Panc1 (cell line): Measurements from ENCODE around the gene CNBD2. TPM values are rescaled to one million over a fixed set of nuclear protein-coding genes. Genes with fewer than 3 reads are reported as not detected.

ENCODE experiments used
- ATAC-seq: fragments of 200-7000 bp; cut with Tn5 transposase; 2 replicates; pipeline ENCODE4 v1.9.1; 2020; ENCODE audit warnings: mild to moderate bottlenecking, moderate library complexity
- BruUV-seq: library from RNA; stranded (reverse); fragments of 400-500 nt; replicated peaks from 2 replicates; lab custom pipeline; 2021; lab: Mats Ljungman, UMichigan
- CTCF ChIA-PET: fragments of 300-600 bp; sonication (Branson Sonifier 250); formaldehyde crosslinking; loops from one replicate; lab custom pipeline; 2022; ENCODE audit warnings: antibody characterized with exemption; lab: Charles Lee
- POLR2A ChIA-PET: fragments of 300-600 bp; sonication (Branson Sonifier 250); formaldehyde crosslinking; loops from one replicate; lab custom pipeline; 2022; ENCODE audit warnings: antibody characterized with exemption; lab: Charles Lee
- DNase-seq: peaks from one replicate; pipeline ENCODE4 v3.0.0-alpha.2; 2010; ENCODE audit warnings: low read depth, low spot score
- H3K27ac ChIP-seq: 2 replicates; pipeline ENCODE4 v1.5.1; 2011; ENCODE audit warnings: mild to moderate bottlenecking, low read length, inconsistent platforms
- H3K27me3 ChIP-seq: fragments of 200-500 bp; sonication (Bioruptor generic); 2 replicates; pipeline ENCODE4 v1.6.0; 2014; ENCODE audit warnings: low read length, inconsistent platforms; ENCODE audit not compliant: control insufficient read depth, insufficient read depth
- H3K36me3 ChIP-seq: fragments of 200-500 bp; sonication (Bioruptor generic); 2 replicates; pipeline ENCODE4 v1.5.1; 2014; ENCODE audit warnings: inconsistent platforms, mild to moderate bottlenecking, low read length, moderate library complexity; ENCODE audit not compliant: control insufficient read depth, insufficient read depth
- H3K4me1 ChIP-seq: 2 replicates; pipeline ENCODE4 v1.5.1; 2011; ENCODE audit warnings: inconsistent platforms, mild to moderate bottlenecking, low read length, moderate library complexity; ENCODE audit not compliant: control insufficient read depth, insufficient read depth
- H3K4me3 ChIP-seq, 2 experiments: 2 replicates each; pipeline ENCODE4 v1.5.1; 2011 to 2012; ENCODE audit warnings: low read depth in 2 of 2, low read length in 2 of 2, mild to moderate bottlenecking in 2 of 2, inconsistent platforms in 1 of 2, moderate library complexity in 1 of 2
- H3K9me3 ChIP-seq: fragments of 200-500 bp; sonication (Bioruptor generic); 2 replicates; pipeline ENCODE4 v1.5.1; 2014; ENCODE audit warnings: low read depth, mild to moderate bottlenecking, inconsistent platforms, low read length, moderate library complexity; ENCODE audit not compliant: control insufficient read depth, insufficient read depth
- CTCF ChIP-seq: fragments of 450-650 bp; IDR thresholded peaks from 2 replicates; pipeline ENCODE4 v1.5.1; 2017; ENCODE audit warnings: mild to moderate bottlenecking
- POLR2AphosphoS5 ChIP-seq: IDR thresholded peaks from 2 replicates; pipeline ENCODE4 v1.6.1; 2012; ENCODE audit warnings: mild to moderate bottlenecking, low read depth, low read length, moderate library complexity
- REST ChIP-seq, 2 experiments: IDR thresholded peaks; 2 replicates each; pipeline ENCODE4 v1.6.1; 2011 to 2012; ENCODE audit warnings: low read depth in 2 of 2, control low read depth in 1 of 2, low read length in 1 of 2, mild to moderate bottlenecking in 1 of 2, moderate library complexity in 1 of 2; ENCODE audit not compliant: insufficient read depth in 1 of 2
- SIN3A ChIP-seq: IDR thresholded peaks from 2 replicates; pipeline ENCODE4 v1.6.1; 2012; ENCODE audit warnings: low read depth, mild to moderate bottlenecking, low read length, moderate library complexity, borderline replicate concordance; ENCODE audit not compliant: insufficient read depth
- TCF7L2 ChIP-seq: IDR thresholded peaks from 2 replicates; pipeline ENCODE4 v1.6.1; 2011; ENCODE audit warnings: mild to moderate bottlenecking, low read depth, low read length, inconsistent platforms
- in situ Hi-C: cut with HindIII; loops from 2 replicates; pipeline ENCODE4 v1.10.0; 2016; ENCODE audit warnings: low sequenced_read_pairs, low pct_unique_long_range_greater_than_20kb
- intact Hi-C: fragments of 100-400 bp; cut with micrococcal nuclease; formaldehyde crosslinking; loops from one replicate; pipeline ENCODE4 v1.10.0; 2022; ENCODE audit not compliant: unreplicated experiment
- total RNA-seq: library from RNA; stranded (reverse); gene quantifications from one replicate; pipeline ENCODE4 v1.2.1, GENCODE V29; 2021; ENCODE audit not compliant: unreplicated experiment

The CNBD2 gene
- total RNA-seq, 1 experiment from 2014 or later, result 3.7 TPM

- DNase-seq (no peak), ATAC-seq (no peak)
- in situ Hi-C loops (no loop called here), intact Hi-C loops (no loop called here)
- Histone ChIP-seq H3K9me3 (no peaks in the 10 kb centered on the region), H3K36me3 (no peaks in the 10 kb centered on the region), H3K27me3 (no peaks in the 10 kb centered on the region), H3K27ac (no peak overlapping the region), H3K4me1 (no peaks in the 10 kb centered on the region), H3K4me3 (no peak overlapping the region)
- ChIA-PET POLR2A (no interaction called here), CTCF (no interaction called here)
- no TSS peak for BruUV-seq
- no peak for TF ChIP-seq SIN3A
- no peak for TF ChIP-seq TCF7L2
- TF ChIP-seq REST (IDR thresholded peaks at IDR 0.05; ENCODE audit: insufficient read depth in 1 of 2, low read depth in 2 of 2, low read length in 1 of 2), result no peak
- no peak for TF ChIP-seq POLR2AphosphoS5
These were observed 61.8 kb downstream of the CNBD2 start for GRCh38 chr20:36030149-36030548.

- TF ChIP-seq POLR2AphosphoS5 (no peak), TCF7L2 (no peak), SIN3A (no peak), REST (IDR thresholded peaks at IDR 0.05; ENCODE audit: insufficient read depth in 1 of 2, low read depth in 2 of 2, low read length in 1 of 2) (no peak), CTCF (no peak)
- Histone ChIP-seq H3K36me3 (no peaks in the 10 kb centered on the region), H3K4me1 (no peaks in the 10 kb centered on the region), H3K27ac (no peak overlapping the region), H3K9me3 (no peaks in the 10 kb centered on the region), H3K4me3 (no peak overlapping the region), H3K27me3 (no peaks in the 10 kb centered on the region)
- DNase-seq, result no peak
- ChIA-PET POLR2A (no interaction called here), CTCF (no interaction called here)
- in situ Hi-C loops, result no loop called here
- intact Hi-C loops, result no loop called here
- BruUV-seq, result no TSS peak
- ATAC-seq, result no peak
These were observed 63.4 kb downstream of the CNBD2 start for GRCh38 chr20:36031806-36032205.
